Left hindlimb (tissue), 1 donor: ENCODE results near the gene CCNA1.

Experiments used
- DNase-seq: peaks from one replicate; pipeline ENCODE4 v3.0.0-alpha.2; 2018

The CCNA1 gene

GRCh38 chr13:36432106-36432544 lies at the start of gene CCNA1:
TSS of gene CCNA1 (plus strand) at chr13:36432495. CDS start at chr13:36433057, 562 bp downstream.
- DNase-seq, result peak; percentile 55

GRCh38 chr13:36385489-36385888 lies 46.8 kb upstream of the CCNA1 start:
- DNase-seq, result no peak

DNA sequence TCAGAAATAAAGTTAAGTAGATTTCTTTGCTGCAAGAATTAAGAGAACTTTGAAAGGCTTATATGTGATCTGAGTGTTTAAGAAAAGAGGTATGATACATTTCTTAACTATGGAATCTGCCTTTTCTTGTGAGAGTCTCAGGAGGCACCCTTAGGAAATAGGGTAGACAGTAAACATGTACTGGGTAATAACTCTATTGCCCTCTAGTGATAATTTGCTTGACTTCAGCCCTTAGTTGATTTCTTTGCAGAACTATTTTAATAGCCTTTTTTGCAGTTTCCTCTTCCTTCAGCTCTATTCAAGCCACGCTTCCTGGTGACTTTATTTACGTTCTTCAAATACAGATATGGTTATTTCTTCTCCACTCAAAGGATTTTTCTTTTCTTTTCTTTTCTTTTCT lies 37.0 kb upstream of the CCNA1 start:
- DNase-seq, result no peak

- no peak for DNase-seq
These were observed 27.1 kb upstream of the CCNA1 start for GRCh38 chr13:36405151-36405550.

- no peak for DNase-seq
These were observed 19.6 kb upstream of the CCNA1 start for GRCh38 chr13:36412736-36413135.

DNA sequence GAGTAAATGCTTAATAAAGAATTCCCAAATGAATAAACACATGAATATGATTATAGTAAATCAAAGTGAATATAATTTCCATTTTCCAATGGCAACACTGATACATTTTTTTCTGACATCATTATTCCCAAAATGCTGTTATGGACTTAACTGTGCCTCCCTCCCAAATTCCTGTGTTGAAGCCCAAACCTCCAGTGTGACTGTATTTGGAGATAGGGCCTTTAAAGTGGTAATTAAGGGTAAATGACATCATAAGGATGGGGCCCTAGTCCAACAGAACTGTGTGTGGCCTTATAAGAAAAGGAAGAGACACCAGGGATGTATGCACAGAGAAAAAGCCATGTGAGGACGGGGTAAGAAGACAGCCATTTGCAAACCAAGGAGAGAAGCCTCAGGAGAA lies 19.1 kb upstream of the CCNA1 start:
- DNase-seq, result no peak

- DNase-seq, result no peak
These were observed 17.8 kb upstream of the CCNA1 start for GRCh38 chr13:36414461-36414860.

DNA sequence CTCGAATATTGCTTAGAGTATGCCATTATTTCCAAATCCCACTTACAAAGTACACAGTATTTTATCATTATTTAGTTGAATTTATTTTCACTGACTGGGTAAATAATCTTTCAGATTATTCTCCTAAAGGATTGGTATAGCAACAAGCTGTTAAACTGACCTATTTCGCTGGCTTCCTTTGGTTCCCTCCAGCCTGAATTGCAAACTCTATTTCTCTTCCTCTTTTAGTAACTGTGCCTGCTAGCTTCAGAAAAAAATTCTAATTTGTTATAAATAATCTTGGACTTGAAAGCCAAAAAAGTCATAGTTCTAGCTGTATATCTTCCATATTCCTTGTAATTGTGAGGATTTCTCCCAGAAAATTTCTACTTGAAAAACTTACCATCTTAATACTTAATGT lies 15.0 kb upstream of the CCNA1 start:
- no peak for DNase-seq

- no peak for DNase-seq
These were observed 14.1 kb upstream of the CCNA1 start for GRCh38 chr13:36418022-36418805.

DNA sequence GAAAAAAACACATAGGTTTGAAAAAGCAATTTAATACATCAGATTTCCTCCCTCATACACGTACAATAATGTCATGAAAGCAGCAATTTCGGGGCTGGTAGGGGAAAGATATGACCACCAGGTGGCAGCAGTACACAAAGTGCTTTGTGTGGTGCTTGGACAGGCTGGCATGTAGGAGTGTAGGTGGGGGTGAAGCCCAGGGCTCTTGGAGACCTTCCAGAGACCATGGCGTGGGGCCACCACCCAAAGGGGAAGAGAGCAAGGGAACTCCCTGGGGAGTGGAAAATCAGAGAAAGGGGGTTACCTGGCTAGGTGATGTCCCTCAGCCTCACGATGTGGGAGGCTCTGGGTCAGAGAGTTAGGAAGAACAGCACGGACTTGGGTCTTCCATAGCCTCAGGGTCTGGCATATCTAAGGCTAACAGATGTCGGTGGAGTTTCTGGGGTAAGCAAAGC lies 11.8 kb upstream of the CCNA1 start:
- peak; percentile 73 for DNase-seq

DNA sequence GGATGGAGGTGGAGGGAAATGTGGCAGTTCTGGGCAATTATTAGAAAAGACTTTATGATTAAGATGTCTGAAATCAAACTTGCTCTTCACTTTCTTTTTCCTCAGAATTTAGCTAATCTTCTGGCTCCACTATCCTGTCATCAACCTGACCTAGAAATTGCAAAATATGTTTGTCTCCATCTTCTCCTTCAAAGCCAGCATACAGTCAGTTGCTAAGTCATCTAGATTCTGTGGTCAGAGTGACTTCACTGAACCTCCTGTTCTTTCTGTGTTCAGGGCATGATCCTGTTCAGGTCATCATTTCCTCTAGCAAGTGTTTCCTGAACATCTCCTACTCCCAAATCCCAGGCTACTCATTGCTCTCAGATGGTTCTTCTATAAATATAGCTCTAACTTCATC lies 10.8 kb upstream of the CCNA1 start:
- no peak for DNase-seq

GRCh38 chr13:36428086-36428485 lies 4.2 kb upstream of the CCNA1 start:
- no peak for DNase-seq

DNA sequence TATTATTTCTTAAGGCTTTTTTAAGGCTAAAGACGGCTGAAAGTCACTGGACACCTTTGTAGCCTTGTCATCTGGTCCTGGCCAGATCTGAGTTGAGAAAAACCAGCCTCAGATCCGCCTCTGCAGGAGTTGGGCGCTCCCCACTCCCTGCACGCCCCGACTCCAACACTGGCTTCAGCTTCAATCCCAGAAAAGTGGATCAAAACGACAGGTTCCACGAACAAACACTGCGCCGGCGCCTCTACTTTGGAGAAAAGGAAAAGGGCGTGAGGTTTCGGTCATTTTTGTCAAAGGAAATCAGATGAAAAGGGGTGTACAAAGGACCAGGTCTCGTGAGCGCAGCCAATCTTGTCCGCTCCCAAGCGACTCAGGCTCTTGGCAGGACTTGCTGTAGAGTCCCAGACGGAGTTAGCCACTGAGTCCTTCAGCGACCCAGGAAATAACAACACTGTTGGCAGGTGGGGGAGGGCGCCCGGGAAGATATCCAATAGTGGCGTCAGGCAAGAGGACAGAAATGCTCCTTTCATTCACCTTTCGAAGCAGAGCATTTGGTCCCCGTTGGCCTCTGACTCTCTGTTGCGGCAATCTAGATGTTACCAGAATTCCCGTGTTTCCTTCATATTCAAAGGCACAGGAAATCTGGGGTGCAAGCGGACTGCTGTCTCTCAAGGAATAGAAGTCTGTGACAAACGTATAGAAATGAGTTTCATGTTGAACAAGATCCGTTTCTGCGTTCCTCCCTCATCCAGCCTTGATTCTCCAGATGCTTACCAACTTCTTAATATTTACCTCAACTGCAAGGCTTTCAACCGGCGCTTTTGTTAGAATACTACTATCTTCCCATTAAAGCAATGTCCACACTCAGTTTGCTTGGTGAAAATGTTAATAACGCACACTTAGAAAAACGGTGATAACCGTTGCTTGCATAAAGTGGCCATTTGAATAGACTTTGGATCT lies 1.8 kb upstream of the CCNA1 start:
- DNase-seq, result no peak

GRCh38 chr13:36431204-36432105 lies 840 bp upstream of the CCNA1 start:
- no peak for DNase-seq

DNA sequence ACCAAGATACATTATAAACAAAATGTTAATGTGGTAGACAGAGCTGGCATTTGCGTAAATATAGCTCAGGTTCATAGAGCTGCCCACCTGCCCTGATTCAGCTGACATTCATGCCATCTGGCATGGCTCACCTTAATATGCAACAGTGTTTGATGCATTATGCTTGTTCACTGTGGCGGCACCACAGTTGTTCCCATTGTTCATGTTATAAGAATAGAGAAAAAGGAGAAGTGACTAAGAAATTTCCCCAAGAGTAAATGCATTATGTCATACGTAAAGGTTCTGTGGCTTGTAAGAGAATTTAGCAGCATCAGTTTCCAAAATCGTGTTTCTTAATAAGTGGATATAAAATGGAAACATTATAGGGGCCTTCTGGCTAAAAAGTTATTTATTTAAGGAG lies 4.5 kb downstream of the CCNA1 start:
- DNase-seq, result no peak

DNA sequence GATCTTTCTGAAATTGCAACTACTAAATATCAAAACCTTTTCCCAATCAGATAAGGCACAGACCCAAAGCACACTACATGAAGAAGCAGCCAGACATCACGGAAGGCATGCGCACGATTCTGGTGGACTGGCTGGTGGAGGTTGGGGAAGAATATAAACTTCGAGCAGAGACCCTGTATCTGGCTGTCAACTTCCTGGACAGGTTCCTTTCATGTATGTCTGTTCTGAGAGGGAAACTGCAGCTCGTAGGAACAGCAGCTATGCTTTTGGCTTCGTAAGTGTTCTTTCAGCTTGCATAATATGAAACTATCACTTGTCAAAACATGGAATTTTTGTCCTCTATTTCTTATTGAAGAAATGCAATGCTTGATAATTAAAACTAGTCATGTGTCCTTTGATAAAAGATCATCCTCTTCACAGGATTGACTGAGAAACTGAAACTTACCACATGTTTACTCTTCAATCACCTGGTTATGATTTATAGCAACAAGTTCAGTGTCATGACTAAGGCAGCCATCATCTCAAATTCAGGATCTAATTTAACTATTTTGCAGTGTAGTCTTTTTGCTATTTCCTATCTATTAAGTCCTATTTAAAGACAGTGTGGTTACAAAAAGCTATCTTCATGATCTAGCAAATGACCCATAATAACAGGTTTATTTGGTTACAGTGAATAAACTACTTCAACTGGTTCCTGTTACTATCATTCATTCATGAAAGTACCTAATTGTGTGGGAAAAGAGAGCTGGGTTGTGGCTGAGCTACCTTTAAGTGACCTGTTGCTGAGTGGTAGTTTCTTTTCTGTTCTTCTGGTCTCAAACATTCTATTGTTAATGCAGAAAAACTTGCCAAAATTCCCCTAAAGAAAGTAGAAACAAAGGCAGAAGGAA lies 6.5 kb downstream of the CCNA1 start:
- DNase-seq, result no peak

GRCh38 chr13:36445278-36445677 lies 13.0 kb downstream of the CCNA1 start:
- DNase-seq, result no peak

GRCh38 chr13:36445891-36446351 lies 13.6 kb downstream of the CCNA1 start:
- no peak for DNase-seq

- no peak for DNase-seq
These were observed 15.2 kb downstream of the CCNA1 start for GRCh38 chr13:36447501-36447900.

- no peak for DNase-seq
These were observed 18.2 kb downstream of the CCNA1 start for GRCh38 chr13:36450534-36450933.

DNA sequence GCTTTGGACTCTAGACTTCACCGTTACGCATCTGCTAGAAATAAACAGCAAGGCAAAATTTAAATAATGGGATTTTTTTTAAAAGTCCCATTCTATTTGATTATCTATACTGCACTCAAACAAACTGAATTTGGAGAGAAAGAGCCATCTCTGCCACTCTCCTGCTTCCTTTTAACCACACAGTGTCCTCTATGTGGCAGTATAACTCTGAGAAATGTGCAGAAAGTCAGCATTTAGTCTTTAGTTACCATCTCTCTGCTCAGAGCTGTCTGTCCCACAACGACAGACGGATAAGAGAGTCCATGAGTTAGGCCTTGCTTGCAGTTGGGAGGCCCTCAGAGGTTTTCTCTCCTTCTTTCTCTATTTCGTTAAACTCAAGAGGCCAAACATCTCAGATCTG lies 21.2 kb downstream of the CCNA1 start:
- no peak for DNase-seq

- no peak for DNase-seq
These were observed 21.8 kb downstream of the CCNA1 start for GRCh38 chr13:36454121-36454520.
